GM12878 (cell line): ENCODE measurements around the gene LIFR. TPM values are rescaled to one million over a fixed set of nuclear protein-coding genes. Genes with fewer than 3 reads are reported as not detected.

Experiments used
- ATAC-seq: fragments of 200-7000 bp; cut with Tn5 transposase; 3 replicates; pipeline ENCODE4 v1.9.1; 2020; ENCODE audit warnings: mild to moderate bottlenecking, moderate library complexity
- BruUV-seq: library from RNA; stranded (reverse); fragments of 400-500 nt; replicated peaks from 2 replicates; lab custom pipeline; 2021; lab: Mats Ljungman, UMichigan
- CTCF ChIA-PET: fragments of 300-600 bp; sonication (Branson Sonifier 250); formaldehyde crosslinking; extraction: SDS; loops from one replicate; lab custom pipeline; 2021; ENCODE audit warnings: inconsistent platforms; lab: Yijun Ruan, JAX
- POLR2A ChIA-PET: fragments of 350-600 bp; formaldehyde crosslinking; extraction: SDS; loops from one replicate; lab custom pipeline; 2021; ENCODE audit warnings: inconsistent platforms; lab: Charles Lee
- RAD21 ChIA-PET: fragments of 300-600 bp; sonication (Branson Sonifier 250); formaldehyde crosslinking; loops from one replicate; lab custom pipeline; 2023; ENCODE audit warnings: antibody characterized with exemption; ENCODE audit not compliant: unreplicated experiment; lab: Charles Lee
- SMC1A ChIA-PET: fragments of 300-600 bp; sonication (Branson Sonifier 250); formaldehyde crosslinking; loops from one replicate; lab custom pipeline; 2023; ENCODE audit not compliant: unreplicated experiment, uncharacterized antibody; lab: Charles Lee
- DNase-seq: peaks from one replicate; pipeline ENCODE4 v3.0.0-alpha.2; 2011; ENCODE audit warnings: low read depth, low spot score
- FAIRE-seq: peaks from 3 replicates; lab custom pipeline; 2011; peaks lifted over from hg19 to GRCh38; lab: Jason Lieb, UNC
- H2AFZ ChIP-seq: 2 replicates; pipeline ENCODE4 v1.6.0; 2011; ENCODE audit warnings: low read depth, low read length, control low read depth; ENCODE audit not compliant: control insufficient read depth
- H3K27ac ChIP-seq: 2 replicates; pipeline ENCODE4 v1.5.1; 2011; ENCODE audit warnings: control low read depth; ENCODE audit not compliant: control insufficient read depth, insufficient read depth
- H3K27me3 ChIP-seq, 2 experiments: replicated peaks in 1 of 2; 2 replicates each; pipeline versions ENCODE4 v1.6.0 to v1.6.1; 2011; ENCODE audit warnings: low read length in 1 of 2; ENCODE audit not compliant: control insufficient read depth in 2 of 2, insufficient read depth in 2 of 2
- H3K36me3 ChIP-seq, 2 experiments: 2 replicates each; pipeline ENCODE4 v1.5.1; 2011; ENCODE audit warnings: low read length in 1 of 2; ENCODE audit not compliant: control insufficient read depth in 2 of 2, insufficient read depth in 2 of 2
- H3K4me1 ChIP-seq: 2 replicates; pipeline ENCODE4 v1.6.1; 2011; ENCODE audit warnings: mild to moderate bottlenecking, low read length, moderate library complexity, mixed read lengths; ENCODE audit not compliant: control insufficient read depth, insufficient read depth
- H3K4me2 ChIP-seq: 2 replicates; pipeline ENCODE4 v1.6.0; 2011; ENCODE audit warnings: control low read depth; ENCODE audit not compliant: control insufficient read depth, insufficient read depth
- H3K4me3 ChIP-seq: fragments of 200-600 bp; sonication (generic); 2 replicates; pipeline ENCODE4 v1.5.1; 2016
- H3K79me2 ChIP-seq: 2 replicates; pipeline ENCODE4 v1.6.0; 2011; ENCODE audit warnings: low read length; ENCODE audit not compliant: control insufficient read depth, insufficient read depth
- H3K9ac ChIP-seq: 2 replicates; pipeline ENCODE4 v1.8.0; 2011; ENCODE audit warnings: low read length, control low read depth, mixed read lengths; ENCODE audit not compliant: control insufficient read depth, insufficient read depth
- H3K9me3 ChIP-seq: replicated peaks from 3 replicates; pipeline ENCODE4 v1.5.1; 2011; ENCODE audit warnings: mild to moderate bottlenecking, low read length; ENCODE audit not compliant: control insufficient read depth, insufficient read depth
- H4K20me1 ChIP-seq: 2 replicates; pipeline ENCODE4 v1.6.0; 2011; ENCODE audit not compliant: control insufficient read depth, insufficient read depth
- FOS ChIP-seq: IDR thresholded peaks from 3 replicates; pipeline ENCODE4 v1.6.1; 2011; ENCODE audit warnings: borderline replicate concordance; ENCODE audit not compliant: insufficient read length; ENCODE audit errors: extremely low read depth
- NFXL1 ChIP-seq: fragments of 450-650 bp; IDR thresholded peaks from 2 replicates; pipeline ENCODE4 v1.6.1; 2017; ENCODE audit warnings: antibody characterized with exemption, mild to moderate bottlenecking, borderline replicate concordance
- SPI1 ChIP-seq: IDR thresholded peaks from 2 replicates; pipeline ENCODE4 v1.6.1; 2011; ENCODE audit warnings: low read depth, mild to moderate bottlenecking, low read length, moderate library complexity, borderline replicate concordance; ENCODE audit not compliant: insufficient read depth
- STAT3 ChIP-seq: IDR thresholded peaks from 2 replicates; pipeline ENCODE4 v1.6.1; 2011; ENCODE audit warnings: low read depth, low read length, improper control_type of control experiment
- ZSCAN29 ChIP-seq: fragments of 450-650 bp; IDR thresholded peaks from 2 replicates; pipeline ENCODE4 v1.6.1; 2017; ENCODE audit warnings: mild to moderate bottlenecking, moderate library complexity
- WGBS: methylation state at CpG from one replicate; pipeline ENCODE4 v1.1.6; 2016; ENCODE audit warnings: low lambda C conversion rate; ENCODE audit not compliant: insufficient replicate concordance, insufficient coverage; ENCODE audit errors: missing lambda C conversion rate; 5-methylcytosine and 5-hydroxymethylcytosine counted together
- in situ Hi-C: fragments of 300-500 bp; cut with MboI; formaldehyde crosslinking; loops from 9 replicates; pipeline ENCODE4 v1.14.3; 2018; ENCODE audit warnings: mixed read lengths
- intact Hi-C: fragments of 100-400 bp; cut with micrococcal nuclease; formaldehyde crosslinking; loops from one replicate; pipeline ENCODE4 v1.14.2; 2022; ENCODE audit not compliant: unreplicated experiment
- polyA plus RNA-seq, 11 experiments: library from polyadenylated mRNA; depleted of rRNA in 4 of 11; unstranded in 6 of 11; stranded (reverse) in 5 of 11; fragments of >200 nt; fragmentation: Nextera tagmentation in 4 of 11; fragmentation: Illumina TruSeq in 1 of 11; extraction: Ambion mirVana in 4 of 11; extraction: Trizol in 1 of 11; gene quantifications; 1 replicate in 1 of 11; 2 replicates in 10 of 11; pipeline versions ENCODE4 v1.2.1 to v1.2.3, GENCODE V29; 2011 to 2016; ENCODE audit warnings: inconsistent platforms in 2 of 11, missing spikeins in 2 of 11, low read depth in 1 of 11
- total RNA-seq, 4 experiments: library from RNA; depleted of rRNA in 3 of 4; stranded (reverse); fragments of >200 nt in 3 of 4; fragmentation: Illumina TruSeq in 1 of 4; extraction: Trizol in 1 of 4; gene quantifications; 2 replicates each; pipeline versions ENCODE4 v1.2.1 to v1.2.3, GENCODE V29; 2013 to 2021
- TF ChIP-seq, protein P1 (sequence below): fragments of 450-650 bp; IDR thresholded peaks from 2 replicates; pipeline ENCODE4 v1.6.1; 2017; ENCODE audit warnings: low read depth, mild to moderate bottlenecking, moderate library complexity
- TF ChIP-seq, protein P2 (sequence below): fragments of 450-650 bp; IDR thresholded peaks from 2 replicates; pipeline ENCODE4 v1.6.1; 2016; ENCODE audit warnings: mild to moderate bottlenecking

The LIFR gene
- total and polyA plus RNA-seq, 10 of the 15 experiments (the other 5 are each of a cell fraction or from before 2014, with no cell fraction given) = 0.10 TPM; not detected in 9

DNA sequence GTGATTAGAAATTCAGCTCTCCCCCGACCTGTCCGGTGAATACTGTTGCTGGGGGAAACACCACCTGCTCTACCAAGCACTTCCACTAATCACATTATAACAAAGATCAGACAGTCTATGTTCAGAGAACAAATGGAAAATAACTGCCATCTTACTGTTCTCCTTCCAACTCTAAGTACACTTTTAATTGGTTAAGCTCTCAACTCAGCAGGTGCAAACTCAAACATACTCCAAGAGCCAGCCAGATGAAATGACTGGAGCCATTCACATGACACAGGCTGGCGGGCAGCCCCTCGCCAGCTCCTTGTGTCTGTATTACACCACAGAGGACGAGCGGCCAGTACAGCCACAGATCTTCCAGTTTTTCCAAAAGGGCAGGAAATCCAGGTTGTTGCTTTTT, 16.1 kb downstream of the LIFR start:
- Histone ChIP-seq H3K9me3 (no peaks in the 10 kb centered on the region), H3K36me3 (no peaks in the 10 kb centered on the region), H3K9ac (no peak overlapping the region), H2AFZ (no peak overlapping the region), H4K20me1 (no peaks in the 10 kb centered on the region), H3K27me3 (no peaks in the 10 kb centered on the region; a peak in 1 of 4 replicates), H3K4me3 (no peak overlapping the region)
- ChIA-PET POLR2A (no interaction called here), CTCF (interaction anchor here (1.7 kb wide), 1 partner anchor 99 kb away, joined by 10 read pairs; no protein-coding TSS in a partner anchor)
- intact Hi-C loops = no loop called here
- 61% methylated on average over 6 of the region's 6 CpGs for WGBS
- TF ChIP-seq STAT3 = no peak
- TF ChIP-seq NFXL1 = no peak
- TF ChIP-seq, protein P1, sequence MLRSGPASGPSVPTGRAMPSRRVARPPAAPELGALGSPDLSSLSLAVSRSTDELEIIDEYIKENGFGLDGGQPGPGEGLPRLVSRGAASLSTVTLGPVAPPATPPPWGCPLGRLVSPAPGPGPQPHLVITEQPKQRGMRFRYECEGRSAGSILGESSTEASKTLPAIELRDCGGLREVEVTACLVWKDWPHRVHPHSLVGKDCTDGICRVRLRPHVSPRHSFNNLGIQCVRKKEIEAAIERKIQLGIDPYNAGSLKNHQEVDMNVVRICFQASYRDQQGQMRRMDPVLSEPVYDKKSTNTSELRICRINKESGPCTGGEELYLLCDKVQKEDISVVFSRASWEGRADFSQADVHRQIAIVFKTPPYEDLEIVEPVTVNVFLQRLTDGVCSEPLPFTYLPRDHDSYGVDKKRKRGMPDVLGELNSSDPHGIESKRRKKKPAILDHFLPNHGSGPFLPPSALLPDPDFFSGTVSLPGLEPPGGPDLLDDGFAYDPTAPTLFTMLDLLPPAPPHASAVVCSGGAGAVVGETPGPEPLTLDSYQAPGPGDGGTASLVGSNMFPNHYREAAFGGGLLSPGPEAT = no peak
- no peak for TF ChIP-seq ZSCAN29
- no peak for TF ChIP-seq SPI1
- TF ChIP-seq, protein P2, sequence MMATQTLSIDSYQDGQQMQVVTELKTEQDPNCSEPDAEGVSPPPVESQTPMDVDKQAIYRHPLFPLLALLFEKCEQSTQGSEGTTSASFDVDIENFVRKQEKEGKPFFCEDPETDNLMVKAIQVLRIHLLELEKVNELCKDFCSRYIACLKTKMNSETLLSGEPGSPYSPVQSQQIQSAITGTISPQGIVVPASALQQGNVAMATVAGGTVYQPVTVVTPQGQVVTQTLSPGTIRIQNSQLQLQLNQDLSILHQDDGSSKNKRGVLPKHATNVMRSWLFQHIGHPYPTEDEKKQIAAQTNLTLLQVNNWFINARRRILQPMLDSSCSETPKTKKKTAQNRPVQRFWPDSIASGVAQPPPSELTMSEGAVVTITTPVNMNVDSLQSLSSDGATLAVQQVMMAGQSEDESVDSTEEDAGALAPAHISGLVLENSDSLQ = no peak
- TF ChIP-seq FOS = no peak
- TF ChIP-seq, all 136 proteins: peak for 0
- DNase-seq (no peak), ATAC-seq (no peak), FAIRE-seq (no peak)
- no peaks in the 10 kb centered on the region for H3K79me2 ChIP-seq
- no peak overlapping the region for H3K4me2 ChIP-seq
- H3K4me1 ChIP-seq = no peaks in the 10 kb centered on the region
- in situ Hi-C loops = no loop called here
- SMC1A ChIA-PET = interaction anchor here (1.0 to 2.0 kb wide), 3 partner anchors 10 to 238 kb away, joined by 3 to 6 read pairs (median 5); no protein-coding TSS in a partner anchor
- RAD21 ChIA-PET = no interaction called here
- BruUV-seq = no TSS peak
- no peak overlapping the region for H3K27ac ChIP-seq
